ENCODE measurements around the gene PSME3.
"Not testable (repeated sequence)": the region's sequence is repeated elsewhere in the genome, so short reads cannot be mapped to it uniquely, and the experiment has no call there.

Gene PSME3

DNA sequence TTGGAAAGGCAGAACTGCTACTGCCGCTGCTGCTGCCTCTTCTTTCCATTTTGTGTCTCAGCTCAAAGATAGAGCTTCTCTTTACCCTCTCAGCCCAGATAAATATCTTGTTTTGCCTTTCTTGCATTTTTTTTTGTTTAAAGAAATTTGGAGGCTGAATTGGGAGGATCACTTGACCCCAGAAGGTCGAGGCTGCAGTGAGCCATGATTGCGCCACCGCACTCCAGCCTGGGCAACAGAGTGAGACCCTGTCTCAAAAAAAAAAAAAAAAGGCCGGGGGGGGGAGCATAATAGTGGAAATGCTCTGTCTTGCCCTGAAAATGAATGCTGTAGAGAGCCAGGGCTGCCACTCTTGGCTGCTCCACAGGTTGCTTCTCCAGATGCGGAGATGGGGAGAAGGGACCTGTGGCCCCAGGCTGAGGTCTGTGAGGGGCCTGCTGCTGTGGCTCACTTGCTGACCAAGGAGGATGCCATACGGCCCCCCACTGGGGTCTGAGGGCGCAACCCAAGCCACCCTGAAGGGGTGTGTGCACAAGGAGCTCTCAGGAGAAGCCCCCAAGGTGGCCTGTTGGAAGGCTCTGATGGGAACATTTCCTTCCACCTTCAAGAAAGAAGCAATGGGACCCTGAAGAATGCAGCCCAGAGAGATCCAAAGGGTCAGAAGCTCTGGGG, 45.9 kb downstream of the PSME3 start:
- no peak for DNase-seq

DNA sequence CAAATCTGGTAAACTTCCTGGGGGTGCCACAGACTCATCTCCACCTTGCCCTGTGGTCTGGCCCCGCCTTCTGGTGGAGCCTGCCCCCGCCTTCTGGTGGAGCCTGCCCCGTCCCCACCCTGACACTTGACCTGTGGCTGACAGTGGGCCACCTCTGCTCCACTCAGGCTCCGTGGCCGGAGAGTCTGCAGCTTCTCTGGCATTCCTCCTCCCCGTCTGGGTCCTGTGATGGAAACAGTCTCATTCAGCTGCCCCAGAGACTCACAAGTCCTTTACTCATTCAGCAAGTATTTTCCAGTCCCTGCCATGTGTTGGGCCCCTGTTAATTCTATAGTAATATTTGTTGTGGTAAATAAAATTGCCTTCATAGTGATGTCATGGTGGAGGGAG, 46.4 kb downstream of the PSME3 start:
- DNase-seq: no peak

DNA sequence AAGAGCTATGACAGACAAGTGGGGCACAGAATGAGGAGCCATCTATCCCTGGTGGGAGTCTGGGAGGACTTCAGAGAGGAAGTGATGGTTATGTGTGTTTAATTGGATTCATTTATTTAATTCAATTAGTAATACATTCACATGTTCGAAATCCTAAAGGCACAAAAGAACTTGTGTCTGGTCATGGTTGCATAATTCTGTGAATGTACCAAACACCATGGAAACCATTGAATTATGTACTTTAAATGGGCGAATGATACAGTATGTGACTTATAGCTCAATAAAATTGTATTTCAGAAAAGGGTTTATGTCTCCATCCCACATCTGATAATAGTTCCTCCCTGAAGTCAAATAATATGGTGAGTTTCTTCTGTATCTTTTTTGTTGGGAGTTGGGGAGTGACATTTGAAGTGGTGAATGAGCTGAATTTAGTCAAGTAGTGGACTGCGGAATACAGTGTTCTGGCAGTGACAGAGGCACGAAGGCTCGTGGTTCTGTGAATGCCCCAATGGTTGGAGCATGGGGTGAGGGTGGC, 47.6 kb downstream of the PSME3 start:
- no peak for DNase-seq

DNA sequence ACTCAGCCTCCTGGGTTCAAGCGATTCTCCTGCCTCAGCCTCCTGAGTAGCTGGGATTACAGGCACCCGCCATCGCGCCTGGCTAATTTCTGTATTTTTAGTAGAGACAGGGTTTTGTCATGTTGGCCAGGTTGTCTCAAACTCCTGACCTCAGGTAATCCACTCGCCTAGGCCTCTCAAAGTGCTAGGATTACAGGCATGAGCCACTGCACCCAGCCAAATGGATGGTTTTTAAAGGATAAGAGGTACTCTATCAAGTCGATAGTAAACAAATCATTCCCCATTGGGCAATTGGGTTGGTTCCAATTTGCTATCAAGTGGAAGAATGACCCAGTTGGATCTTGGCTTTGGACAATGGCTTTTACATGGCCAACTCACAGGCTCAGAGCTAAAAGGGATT, 48.5 kb downstream of the PSME3 start:
- DNase-seq: peak; percentile 68

DNA sequence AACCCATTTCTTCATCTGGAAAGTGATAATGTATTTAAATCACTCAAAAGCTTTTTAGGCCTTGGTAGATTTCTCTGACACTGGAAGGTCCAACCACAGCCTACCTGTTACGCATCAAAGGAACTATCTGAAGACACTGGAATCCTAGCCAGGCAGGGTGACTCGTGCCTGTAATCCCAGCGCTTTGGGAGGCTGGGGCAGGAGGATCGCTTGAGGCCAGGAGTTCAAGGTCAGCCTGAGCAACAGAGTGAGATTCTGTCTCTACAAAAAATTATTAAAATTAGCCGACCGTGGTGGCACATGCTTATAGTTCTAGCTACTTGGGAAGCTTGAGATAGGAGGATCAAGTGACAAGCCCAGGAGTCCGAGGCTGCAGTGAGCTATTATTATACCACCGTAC, 49.0 kb downstream of the PSME3 start:
- DNase-seq: no peak

DNA sequence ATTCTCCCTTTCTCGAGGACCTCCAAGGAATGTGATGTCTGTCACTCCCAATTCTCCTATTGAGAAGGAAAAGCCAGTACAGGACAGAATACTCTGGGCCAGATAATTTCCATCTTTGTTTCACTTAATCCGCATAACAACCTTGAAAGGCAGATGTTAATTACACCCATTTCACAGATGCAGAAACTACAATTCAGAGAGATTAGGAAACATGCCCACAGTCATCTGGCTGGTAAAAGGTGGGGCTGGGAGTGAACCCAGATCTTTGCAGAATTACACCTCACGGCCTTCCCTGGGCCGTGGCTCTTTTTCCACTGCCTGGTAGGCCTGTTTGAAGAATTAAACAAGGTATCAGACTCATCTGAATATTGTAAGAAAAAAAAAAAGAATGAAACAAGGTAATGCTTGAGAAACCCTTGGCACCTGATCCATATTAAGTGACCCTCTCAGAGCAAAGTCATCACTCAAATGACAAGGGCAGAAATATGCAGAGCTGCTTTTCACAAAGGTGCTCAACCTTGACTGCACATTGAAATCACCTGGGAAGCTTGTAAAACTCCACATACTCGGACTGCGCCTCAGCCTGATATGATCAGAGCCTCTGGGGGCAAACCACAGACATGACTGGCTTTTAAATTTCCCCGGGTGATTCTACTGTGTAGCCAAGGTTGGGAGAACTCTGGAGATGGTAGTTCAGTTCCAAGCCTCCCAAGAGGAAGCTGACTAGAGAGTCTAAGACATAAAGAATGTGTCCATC, 50.8 kb downstream of the PSME3 start:
- peak; percentile 26 for DNase-seq

DNA sequence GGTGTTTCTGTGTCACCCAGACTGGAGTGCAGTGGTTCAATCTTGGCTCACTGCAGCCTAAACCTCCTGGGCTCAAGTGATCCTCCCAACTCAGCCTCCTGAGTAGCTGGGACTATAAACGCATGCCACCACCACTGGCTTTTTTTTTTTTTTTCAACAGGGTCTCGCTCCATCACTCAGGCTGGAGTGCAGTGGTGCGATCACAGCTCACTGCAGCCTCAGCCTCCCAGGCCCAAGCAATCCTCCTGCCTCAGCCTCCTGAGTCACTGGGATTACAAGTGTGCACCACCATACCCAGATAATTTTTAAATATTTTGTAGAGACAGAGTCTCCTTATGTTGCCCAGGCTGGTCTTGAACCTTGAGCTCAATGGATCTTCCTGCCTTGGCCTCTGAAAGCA, 52.6 kb downstream of the PSME3 start:
- not testable (repeated sequence) for DNase-seq

DNA sequence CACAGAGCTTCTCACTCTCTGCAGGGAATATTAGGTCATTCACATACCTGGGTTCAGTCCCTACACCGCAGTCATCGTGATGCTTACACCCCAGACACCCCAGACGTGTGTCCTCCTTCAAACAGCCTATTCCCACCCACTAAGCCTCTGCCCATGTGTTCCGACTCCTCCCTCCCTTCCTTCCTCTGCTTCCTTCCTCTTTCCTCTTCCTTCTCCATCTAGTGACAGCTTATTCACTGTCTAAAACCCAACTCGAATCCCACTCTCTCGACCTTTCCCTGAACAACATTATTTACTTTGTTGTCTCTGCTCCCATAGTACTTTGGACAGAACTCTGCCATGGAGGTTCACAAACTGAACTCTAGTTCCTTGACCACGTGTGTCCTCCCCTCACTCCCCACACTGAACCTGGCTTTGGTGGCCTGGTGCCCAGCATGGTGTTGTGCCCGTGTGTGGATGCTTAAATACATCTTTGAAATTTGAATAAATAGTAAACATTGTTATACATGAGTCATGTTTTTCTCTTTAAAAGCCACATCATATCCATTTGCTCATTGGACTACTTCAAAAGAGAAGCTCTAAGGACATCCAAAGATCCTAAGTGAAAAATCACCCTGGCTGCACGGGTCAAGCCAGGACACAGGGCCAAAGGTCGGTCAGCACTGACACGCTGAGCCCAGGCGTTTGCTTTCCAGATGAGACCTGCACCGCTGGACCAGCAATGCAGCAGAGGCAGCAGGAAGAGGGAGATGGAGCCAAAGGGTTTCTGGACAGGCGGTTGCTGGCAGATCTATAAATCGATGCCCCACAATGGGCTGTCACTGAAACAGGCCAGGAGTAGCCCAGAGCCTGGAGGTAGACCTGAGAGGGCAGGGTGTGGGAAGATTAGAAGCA, 53.3 kb downstream of the PSME3 start:
- DNase-seq: no peak

DNA sequence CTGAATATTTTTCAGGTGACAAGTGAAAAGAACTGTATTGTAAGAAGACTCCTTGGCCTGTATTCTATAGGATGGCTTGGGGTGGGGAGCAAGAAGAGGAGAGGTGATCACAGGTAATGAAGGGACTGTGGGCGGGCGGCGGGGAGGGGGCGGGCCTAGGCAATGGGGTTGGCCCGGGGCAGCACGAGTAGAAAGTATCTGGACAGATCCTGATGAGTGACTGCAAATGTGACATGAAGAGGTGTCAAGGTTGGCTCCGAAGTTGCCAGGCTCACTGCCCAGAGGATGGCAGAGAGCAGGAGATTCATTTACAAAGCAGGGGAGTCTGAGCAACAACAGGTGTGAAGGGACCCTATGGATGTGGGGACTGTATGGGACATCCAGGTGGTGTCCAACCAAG, 56.6 kb downstream of the PSME3 start:
- no peak for DNase-seq

DNA sequence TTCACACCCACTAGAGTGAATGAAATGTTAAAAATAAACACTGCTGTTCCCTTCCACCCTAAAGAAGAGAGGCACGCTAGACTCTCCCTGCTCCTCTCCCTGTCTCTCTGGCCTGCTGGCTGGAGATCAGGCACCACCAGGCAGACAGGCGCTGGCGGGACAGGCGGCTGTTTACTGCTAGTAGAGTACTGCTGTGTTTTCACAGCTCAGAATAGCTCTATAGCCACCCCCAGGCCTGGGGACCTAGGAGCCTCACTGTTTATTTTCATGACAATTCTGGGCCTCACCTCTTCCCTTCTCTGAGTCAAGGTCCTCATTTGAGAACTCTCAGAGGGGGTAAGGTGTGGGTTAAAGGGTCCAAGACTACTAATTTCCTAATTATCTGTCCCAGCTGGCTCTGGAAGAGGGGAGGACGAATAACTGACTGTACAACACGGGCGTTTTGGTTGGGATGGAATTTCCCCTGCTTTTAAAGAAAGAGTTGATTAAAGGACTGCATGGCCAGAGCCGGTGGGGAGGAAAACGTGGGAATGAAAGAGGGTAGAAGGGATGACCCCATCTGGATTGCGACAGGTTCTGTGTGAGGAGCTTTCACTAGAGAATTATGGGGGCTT, 58.4 kb downstream of the PSME3 start:
- no peak for DNase-seq

DNA sequence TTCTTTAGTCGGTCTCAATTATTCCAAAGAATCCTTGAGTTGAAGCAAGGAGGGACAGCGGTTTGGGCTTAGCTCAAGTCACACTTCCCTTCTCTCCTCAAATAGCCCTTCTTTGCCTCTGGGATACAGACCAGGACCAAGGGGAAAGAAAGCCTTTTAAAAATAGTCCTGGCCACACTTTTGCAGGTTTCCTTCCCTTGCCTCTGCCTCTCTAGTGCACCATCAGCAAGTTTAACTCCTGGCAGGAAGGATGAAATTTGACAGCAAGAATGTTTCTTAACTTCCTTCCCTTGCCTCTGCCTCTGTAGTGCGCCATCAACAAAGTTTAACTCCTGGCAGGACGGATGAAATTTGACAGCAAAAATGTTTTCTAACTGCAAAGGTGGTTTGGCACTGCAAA, 60.2 kb downstream of the PSME3 start:
- DNase-seq: no peak

Measured in DMS79 treated with DMSO at 0.1 percent for 48 hours (cell line).